Ascending aorta (tissue), 2 donors: ENCODE data around the gene TAMALIN. TPM values are rescaled to one million over a fixed set of nuclear protein-coding genes. Genes with fewer than 3 reads are reported as not detected.

Experiments used
- DNase-seq, 2 donors: peaks; one replicate each; pipeline ENCODE4 v3.0.0-alpha.2; 2019; ENCODE audit warnings: low spot score in 2 of 2
- H3K27ac ChIP-seq, 2 donors: fragments of 200-600 bp; sonication (generic); one replicate each; pipeline ENCODE4 v1.5.1; 2016 to 2017; ENCODE audit warnings: mild to moderate bottlenecking in 1 of 2
- H3K27me3 ChIP-seq: fragments of 200-600 bp; sonication (generic); one replicate; pipeline ENCODE4 v1.5.1; 2017
- H3K36me3 ChIP-seq, 2 donors: fragments of 200-600 bp; sonication (generic); one replicate each; pipeline ENCODE4 v1.5.1; 2016
- H3K4me1 ChIP-seq, 2 donors: fragments of 200-600 bp; sonication (generic); one replicate each; pipeline ENCODE4 v1.5.1; 2016 to 2017; ENCODE audit warnings: mild to moderate bottlenecking in 1 of 2
- H3K4me3 ChIP-seq, 2 donors: fragments of 200-600 bp; sonication (generic); one replicate each; pipeline ENCODE4 v1.5.1; 2016 to 2017; ENCODE audit warnings: mild to moderate bottlenecking in 1 of 2
- H3K9me3 ChIP-seq, 2 donors: fragments of 200-600 bp; sonication (generic); one replicate each; pipeline ENCODE4 v1.5.1; 2016
- CTCF ChIP-seq, 3 experiments: fragments of 200-600 bp in 2 of 3; fragments of 450-650 bp in 1 of 3; sonication (generic) in 2 of 3; IDR thresholded peaks; one replicate each; pipeline ENCODE4 v1.5.1; 2016 to 2019; ENCODE audit warnings: antibody characterized with exemption in 3 of 3, mild to moderate bottlenecking in 1 of 3, moderate library complexity in 1 of 3
- intact Hi-C: fragments of 100-400 bp; cut with DNase I; formaldehyde crosslinking; loops from one replicate; pipeline ENCODE4 v1.15.1; 2023
- total RNA-seq: library from RNA; depleted of rRNA; stranded (reverse); fragments of >200 nt; gene quantifications from one replicate; pipeline ENCODE4 v1.1.0, GENCODE V29; 2016

TAMALIN gene
- total RNA-seq, 1 donor from 2014 or later, result 32.6 TPM

- no peak overlapping the region for H3K4me3 ChIP-seq
- H3K36me3 ChIP-seq, result peaks cover 0 to 13% of the 10 kb centered on the region in 2 donors
- H3K4me1 ChIP-seq, result peaks cover 0 to 9% of the 10 kb centered on the region in 2 donors
- H3K9me3 ChIP-seq, result no peaks in the 10 kb centered on the region
- no peaks in the 10 kb centered on the region for H3K27me3 ChIP-seq
- intact Hi-C loops, result no loop called here
- no peak overlapping the region for H3K27ac ChIP-seq
- no peak for TF ChIP-seq CTCF (IDR thresholded peaks at IDR 0.05)
- peak in 1 of 2 donors; percentile 28 for DNase-seq
These were observed 44.9 kb upstream of the TAMALIN start for GRCh38 chr12:51961834-51962233.

GRCh38 chr12:51962737-51963136, 44.0 kb upstream of the TAMALIN start:
- intact Hi-C loops, result no loop called here
- Histone ChIP-seq H3K36me3 (peaks cover 0 to 13% of the 10 kb centered on the region in 2 donors), H3K9me3 (no peaks in the 10 kb centered on the region), H3K27ac (no peak overlapping the region), H3K4me1 (peaks cover 0 to 9% of the 10 kb centered on the region in 2 donors), H3K27me3 (no peaks in the 10 kb centered on the region), H3K4me3 (no peak overlapping the region)
- DNase-seq, result no peak
- no peak for TF ChIP-seq CTCF (IDR thresholded peaks at IDR 0.05)

GRCh38 chr12:51963477-51963876, 43.3 kb upstream of the TAMALIN start:
- Histone ChIP-seq H3K36me3 (peaks cover 0 to 13% of the 10 kb centered on the region in 2 donors), H3K27ac (no peak overlapping the region), H3K4me1 (peaks cover 0 to 9% of the 10 kb centered on the region in 2 donors), H3K9me3 (no peaks in the 10 kb centered on the region), H3K27me3 (no peaks in the 10 kb centered on the region), H3K4me3 (no peak overlapping the region)
- no peak for DNase-seq
- intact Hi-C loops, result no loop called here
- TF ChIP-seq CTCF (IDR thresholded peaks at IDR 0.05), result no peak

- intact Hi-C loops, result no loop called here
- Histone ChIP-seq H3K27ac (no peak overlapping the region), H3K36me3 (no peaks in the 10 kb centered on the region), H3K4me1 (peaks cover 0 to 27% of the 10 kb centered on the region in 2 donors), H3K27me3 (no peaks in the 10 kb centered on the region), H3K4me3 (no peak overlapping the region), H3K9me3 (no peaks in the 10 kb centered on the region)
- TF ChIP-seq CTCF (IDR thresholded peaks at IDR 0.05), result no peak
- DNase-seq, result no peak
These were observed 37.1 kb upstream of the TAMALIN start for GRCh38 chr12:51969643-51970042.

GRCh38 chr12:51970904-51971646, 35.7 kb upstream of the TAMALIN start:
- TF ChIP-seq CTCF (IDR thresholded peaks at IDR 0.05), result peak in 2 of 3 experiments; percentile 22 to 38

More at GRCh38 chr12:51970904-51971646, 35.7 kb upstream of the TAMALIN start:
- Histone ChIP-seq H3K36me3 (peaks cover 6 to 11% of the 10 kb centered on the region in 2 donors), H3K27me3 (no peaks in the 10 kb centered on the region), H3K27ac (no peak overlapping the region), H3K4me1 (peaks cover 0 to 27% of the 10 kb centered on the region in 2 donors), H3K4me3 (no peak overlapping the region), H3K9me3 (no peaks in the 10 kb centered on the region)
- no peak for DNase-seq
- intact Hi-C loops, result no loop called here
